ENCODE data around the gene REEP1.
A peak's percentile ranks its signal among the peaks of the same experiment; 100 is the strongest.
"Not testable (repeated sequence)": the region's sequence is repeated elsewhere in the genome, so short reads cannot be mapped to it uniquely, and the experiment has no call there.

The REEP1 gene

DNA sequence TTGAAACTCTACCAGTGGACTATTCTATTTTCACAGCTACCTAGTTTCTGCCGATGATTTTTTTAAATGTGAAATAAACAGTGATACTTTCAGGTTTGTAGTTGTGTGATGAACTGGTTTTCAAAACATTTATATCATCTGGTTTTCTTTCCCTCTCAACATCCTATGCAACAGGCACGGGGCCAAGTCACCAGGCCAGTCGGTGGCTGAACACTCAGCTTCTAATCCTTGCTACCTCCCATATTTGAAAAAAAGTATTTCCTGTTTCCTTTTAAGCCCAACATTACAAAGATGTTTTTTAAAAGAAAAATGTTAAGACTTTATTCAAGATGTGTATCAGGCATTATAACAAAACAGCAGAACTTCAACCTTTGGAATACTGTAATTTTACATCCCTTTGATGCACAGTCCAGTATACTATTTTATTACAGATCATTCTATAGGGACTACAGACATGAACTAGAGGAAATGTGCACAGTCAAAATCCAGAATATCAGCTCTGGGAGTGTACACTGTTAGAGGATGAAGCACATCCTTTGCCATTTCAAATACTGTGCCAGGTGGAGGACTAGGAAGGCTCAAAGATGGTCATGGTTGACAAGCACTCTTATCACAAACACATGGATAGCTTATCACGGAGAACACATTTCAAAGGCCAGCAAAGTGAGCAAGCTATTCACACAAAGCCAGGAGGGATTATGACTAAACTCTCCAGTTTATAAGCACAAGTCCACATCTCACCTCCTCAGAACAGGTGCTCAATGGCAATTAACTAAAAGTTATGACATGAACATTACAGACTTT lies 123.5 kb downstream of the REEP1 start:
- no peak overlapping the region for H3K4me3 ChIP-seq (ENCODE audit: low read depth, low read length)
- DNase-seq (ENCODE audit: low read depth): no peak

GRCh38 chr2:86213056-86213455 lies 124.4 kb downstream of the REEP1 start:
- H3K4me3 ChIP-seq (ENCODE audit: low read depth, low read length): no peak overlapping the region

DNA sequence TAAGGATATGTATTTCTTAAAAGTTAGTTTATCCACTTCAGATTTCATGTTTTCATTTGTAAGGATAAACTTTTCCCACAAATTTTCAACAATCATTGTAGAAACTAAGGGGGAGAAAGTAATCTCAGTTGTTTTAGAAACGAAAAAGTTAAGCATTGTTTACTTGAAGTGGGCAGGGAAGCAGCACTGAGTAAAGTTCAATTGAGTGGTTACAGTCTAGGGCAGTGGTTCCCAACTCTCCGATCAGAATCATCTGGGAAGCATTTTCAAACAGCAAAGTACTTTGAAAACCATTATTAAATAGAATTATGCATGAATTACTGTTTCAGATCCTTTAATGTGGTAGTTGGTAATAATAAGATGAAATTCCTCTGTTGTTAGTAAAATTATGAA lies 125.6 kb downstream of the REEP1 start:
- DNase-seq (ENCODE audit: low read depth): no peak

More at GRCh38 chr2:86213056-86213455, 124.4 kb downstream of the REEP1 start:
- DNase-seq (ENCODE audit: low read depth): no peak

GRCh38 chr2:86211033-86211795 lies 126.2 kb downstream of the REEP1 start:
- no peak for DNase-seq (ENCODE audit: low read depth)
- no peak overlapping the region for H3K4me3 ChIP-seq (ENCODE audit: low read depth, low read length)

More for the DNA sequence above, 125.6 kb downstream of the REEP1 start:
- no peak overlapping the region for H3K4me3 ChIP-seq (ENCODE audit: low read depth, low read length)

DNA sequence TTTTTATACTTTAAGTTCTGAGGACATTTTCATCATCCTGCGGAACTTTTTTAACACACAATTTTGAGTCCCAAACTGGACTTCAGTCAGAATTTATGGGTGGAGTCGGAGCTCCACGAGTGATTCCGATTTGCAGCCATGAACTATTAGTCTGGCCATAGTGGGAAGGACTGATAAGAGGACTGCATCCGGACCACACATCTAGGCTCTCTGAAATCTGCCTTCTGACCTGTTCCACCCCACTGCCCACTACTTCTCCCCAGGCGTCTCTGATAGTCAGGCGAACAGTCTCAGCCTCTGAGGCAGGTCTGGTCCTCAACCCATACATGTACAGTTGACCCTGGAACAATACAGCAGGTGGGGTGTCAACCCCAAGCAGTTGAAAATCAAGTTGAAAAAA lies 133.0 kb downstream of the REEP1 start:
- no peak overlapping the region for H3K4me3 ChIP-seq (ENCODE audit: low read depth, low read length)
- DNase-seq (ENCODE audit: low read depth): no peak

GRCh38 chr2:86203614-86204013 lies 133.8 kb downstream of the REEP1 start:
- H3K4me3 ChIP-seq (ENCODE audit: low read depth, low read length): no peak overlapping the region
- DNase-seq (ENCODE audit: low read depth): no peak

- no peak for DNase-seq (ENCODE audit: low read depth)
- no peak overlapping the region for H3K4me3 ChIP-seq (ENCODE audit: low read depth, low read length)
These were observed 134.7 kb downstream of the REEP1 start for GRCh38 chr2:86202702-86203101.

DNA sequence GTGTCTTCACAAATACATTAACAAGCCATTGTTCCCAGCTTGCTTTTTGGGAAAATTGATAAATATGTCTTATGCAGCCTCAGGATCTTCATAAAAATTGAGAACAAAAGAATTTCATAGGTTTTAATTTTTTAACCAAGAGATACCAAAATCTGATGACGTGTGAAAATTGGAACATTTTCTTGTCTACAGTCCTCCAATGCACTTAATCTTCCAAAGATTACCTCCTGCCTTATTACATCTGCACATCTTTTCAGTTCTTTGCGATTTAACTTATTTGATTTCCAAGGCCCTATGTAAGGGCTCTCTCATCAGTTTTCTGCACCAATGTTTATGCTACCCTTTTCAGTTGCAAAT lies 135.1 kb downstream of the REEP1 start:
- H3K4me3 ChIP-seq (ENCODE audit: low read depth, low read length): no peak overlapping the region
- DNase-seq (ENCODE audit: low read depth): no peak

DNA sequence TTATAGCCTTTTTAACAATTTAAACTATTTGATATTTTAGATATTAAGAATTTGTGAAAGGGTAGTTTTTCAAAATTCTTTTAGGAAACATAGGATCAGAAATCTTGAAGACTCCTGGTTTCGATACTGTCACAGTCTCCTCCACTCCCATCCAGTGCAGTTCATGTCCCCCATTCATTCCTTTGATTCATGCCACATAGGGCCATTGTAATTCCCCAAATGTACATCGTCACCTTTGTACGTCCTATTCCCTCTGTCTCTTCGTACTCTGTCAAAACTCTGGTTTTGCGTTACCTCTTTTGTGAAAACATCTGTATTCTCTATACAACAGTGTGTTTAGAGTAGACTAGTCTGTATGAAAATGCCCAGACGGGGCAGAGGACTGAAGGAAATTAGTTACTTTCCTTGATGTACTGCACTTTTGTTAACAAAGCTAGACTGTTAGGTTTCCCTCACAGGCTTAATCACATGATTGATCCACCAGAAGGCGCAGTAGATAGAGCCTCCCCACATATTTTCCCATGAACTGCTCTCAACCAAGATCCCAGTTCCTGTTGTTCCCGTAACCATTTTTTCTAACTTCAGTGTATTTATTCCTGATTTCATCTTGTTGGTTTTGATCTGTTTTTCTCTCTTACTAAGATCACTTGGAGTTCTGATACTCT lies 135.6 kb downstream of the REEP1 start:
- DNase-seq (ENCODE audit: low read depth): no peak
- no peak overlapping the region for H3K4me3 ChIP-seq (ENCODE audit: low read depth, low read length)

GRCh38 chr2:86200564-86200963 lies 136.9 kb downstream of the REEP1 start:
- not testable (repeated sequence) for H3K4me3 ChIP-seq (ENCODE audit: low read depth, low read length)

DNA sequence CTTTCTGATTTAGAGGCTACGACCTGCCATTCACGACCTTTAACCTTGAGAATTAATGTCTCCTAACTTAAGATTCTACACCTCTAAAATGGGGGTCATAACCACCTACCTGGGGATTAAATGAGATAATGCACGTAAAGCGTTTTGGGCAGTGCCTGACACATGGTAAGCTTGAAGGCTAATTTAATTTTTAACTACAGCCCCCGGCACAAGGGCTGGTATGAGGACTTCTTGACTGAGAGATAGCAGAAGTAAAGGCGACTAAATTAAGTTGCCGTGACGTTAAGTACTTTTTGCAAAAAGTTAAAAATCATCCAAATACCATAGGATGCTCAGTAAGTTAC lies 137.6 kb downstream of the REEP1 start:
- peak overlapping the region; percentile 78 for H3K4me3 ChIP-seq (ENCODE audit: low read depth, low read length)
- no peak for DNase-seq (ENCODE audit: low read depth)

More at GRCh38 chr2:86200564-86200963, 136.9 kb downstream of the REEP1 start:
- DNase-seq (ENCODE audit: low read depth): not testable (repeated sequence)

GRCh38 chr2:86195808-86196387 lies 141.5 kb downstream of the REEP1 start:
- peak overlapping the region; percentile 98 for H3K4me3 ChIP-seq (ENCODE audit: low read depth, low read length)

DNA sequence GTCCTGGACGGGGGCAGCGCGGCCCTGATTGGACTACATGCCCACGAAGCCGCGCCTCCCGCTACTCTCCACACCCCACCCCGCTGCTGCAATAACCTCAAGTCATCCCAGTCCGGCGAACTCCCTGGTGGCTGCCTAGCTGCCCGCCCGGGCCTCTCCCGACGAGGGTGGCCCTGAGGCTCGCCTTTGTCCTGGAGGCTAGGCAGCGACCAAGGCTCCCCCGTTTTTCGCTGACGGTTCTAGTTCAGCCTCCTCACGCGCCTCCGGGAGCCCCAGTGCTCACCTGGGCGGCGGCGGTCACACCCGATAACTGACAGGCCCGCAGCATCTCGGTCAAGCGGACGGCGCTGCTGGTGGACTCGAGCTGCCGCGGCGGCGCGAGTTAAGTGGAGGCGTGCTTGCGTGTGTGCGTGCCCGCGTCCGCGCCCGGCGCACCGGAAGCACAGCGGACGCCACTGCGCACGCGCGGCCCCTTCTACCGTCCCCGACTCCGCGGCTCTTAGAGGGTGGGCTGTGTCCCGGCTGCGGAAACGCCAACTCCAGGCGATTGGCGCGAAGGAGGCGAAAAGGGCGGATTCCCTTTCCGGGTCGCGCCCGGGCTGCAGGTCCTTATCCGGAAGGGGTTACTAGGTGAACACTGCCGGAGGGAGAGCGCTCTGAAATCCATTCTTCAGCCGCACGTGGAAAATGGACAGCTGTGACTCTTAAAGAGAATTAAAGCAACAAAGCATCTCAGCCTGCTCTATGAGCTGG lies 142.2 kb downstream of the REEP1 start, which contains the start of gene IMMT:
IMMT (minus strand) TSS at position 408 of the 753 bp plus-strand sequence; CDS start at position 328, 80 bp downstream.
- peak within 1 kb of the TSS; percentile 98 for H3K4me3 ChIP-seq (ENCODE audit: low read depth, low read length)
- DNase-seq (ENCODE audit: low read depth): peak; percentile 93

More at GRCh38 chr2:86195808-86196387, 141.5 kb downstream of the REEP1 start:
- no peak for DNase-seq (ENCODE audit: low read depth)

DNA sequence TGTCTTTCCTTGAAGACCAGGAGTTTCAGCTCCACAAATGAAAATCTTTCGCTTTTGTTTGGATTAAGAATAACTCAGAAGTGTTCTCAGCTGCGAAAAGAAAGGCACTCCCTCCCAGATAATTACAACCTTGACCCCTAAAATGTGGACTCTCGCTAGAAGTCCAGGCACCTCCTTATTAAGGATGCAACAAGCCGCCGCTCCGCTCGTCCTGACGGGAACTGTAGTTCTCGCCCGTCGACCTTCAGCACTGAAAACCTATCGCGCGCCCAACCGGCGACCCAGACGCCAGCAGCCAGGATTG lies 142.7 kb downstream of the REEP1 start:
- H3K4me3 ChIP-seq (ENCODE audit: low read depth, low read length): peak overlapping the region; percentile 98
- no peak for DNase-seq (ENCODE audit: low read depth)

DNA sequence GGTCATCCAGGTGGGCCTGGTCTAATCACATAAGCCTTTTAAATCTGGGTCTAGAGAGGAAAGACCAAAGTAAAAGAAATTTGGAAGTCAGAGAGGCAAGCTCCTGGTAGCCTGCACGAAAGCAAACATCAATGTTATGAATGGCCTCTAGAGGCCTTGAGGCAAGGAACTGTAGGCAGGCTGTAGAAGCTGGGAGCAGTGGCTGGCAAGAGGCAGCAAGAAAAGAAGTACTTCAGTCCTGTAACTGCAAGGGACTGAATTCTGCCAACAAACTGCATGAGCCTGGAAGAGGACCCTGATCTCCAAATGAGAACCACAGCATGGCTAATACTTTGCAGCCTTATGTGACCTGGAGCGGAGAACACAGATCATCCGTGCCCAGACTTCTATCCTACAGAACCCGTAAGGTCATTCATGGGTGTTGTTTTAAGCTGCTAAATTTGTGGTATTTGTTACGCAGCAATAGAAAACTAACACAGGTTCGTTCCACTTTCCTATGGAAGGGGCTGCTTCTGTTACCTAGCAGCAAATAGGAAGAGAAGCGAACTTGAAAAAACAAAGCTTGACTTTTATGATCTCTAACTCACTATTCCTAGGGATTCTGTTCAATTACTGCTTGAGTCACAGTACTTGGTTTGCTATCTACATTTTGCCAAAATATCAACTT lies 143.4 kb downstream of the REEP1 start:
- no peak for DNase-seq (ENCODE audit: low read depth)
- peak overlapping the region; percentile 98 for H3K4me3 ChIP-seq (ENCODE audit: low read depth, low read length)

DNA sequence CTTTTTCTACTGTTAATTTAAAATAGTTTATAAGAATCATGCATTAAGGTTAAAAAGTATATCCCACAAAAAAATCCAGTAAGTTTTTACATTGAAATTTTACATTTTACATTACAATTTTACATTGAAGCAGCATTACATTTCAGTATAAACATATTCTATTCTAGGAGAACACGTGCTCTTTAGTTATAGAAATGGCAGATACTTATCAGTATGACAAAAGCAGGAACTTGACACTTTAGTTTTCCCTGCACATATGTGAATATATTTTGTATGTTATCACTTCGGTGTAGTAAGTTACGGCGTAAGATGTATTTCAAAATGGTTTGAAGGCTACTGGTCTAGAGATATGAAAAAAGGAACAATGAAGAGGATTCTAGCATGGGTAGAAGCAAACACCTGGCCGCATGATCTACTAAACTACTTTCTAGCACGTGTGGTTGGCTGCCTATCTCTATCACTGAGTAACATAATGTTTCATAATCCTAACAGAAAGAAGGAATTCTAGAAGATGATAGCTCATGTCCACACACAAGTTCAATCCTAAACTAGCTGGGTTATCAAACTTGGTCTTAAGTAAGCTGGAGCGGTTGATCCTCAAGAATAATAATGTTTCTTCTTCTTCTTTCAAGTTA lies 147.5 kb downstream of the REEP1 start:
- no peak overlapping the region for H3K4me3 ChIP-seq (ENCODE audit: low read depth, low read length)
- DNase-seq (ENCODE audit: low read depth): no peak

DNA sequence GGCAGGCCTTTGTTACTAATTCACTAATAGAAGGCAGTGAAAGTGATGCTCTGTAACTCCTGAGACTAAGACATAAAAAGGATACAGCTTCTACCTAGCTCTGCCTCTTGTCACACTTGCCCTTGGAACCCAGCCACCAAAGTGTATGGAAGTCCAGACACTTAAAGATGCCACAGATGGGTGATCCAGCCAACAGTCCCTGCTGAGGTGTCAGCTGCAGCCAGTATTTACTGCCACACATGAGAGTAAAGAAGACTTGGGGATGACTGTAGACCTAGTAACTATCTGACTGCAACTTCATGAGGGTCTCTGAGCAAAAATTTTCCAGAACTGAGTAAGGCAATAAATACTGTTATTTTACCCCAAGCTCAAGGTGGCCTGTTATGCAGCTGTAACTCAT lies 151.0 kb downstream of the REEP1 start:
- no peak for DNase-seq (ENCODE audit: low read depth)
- H3K4me3 ChIP-seq (ENCODE audit: low read depth, low read length): no peak overlapping the region

- DNase-seq (ENCODE audit: low read depth): no peak
- H3K4me3 ChIP-seq (ENCODE audit: low read depth, low read length): no peak overlapping the region
These were observed 151.8 kb downstream of the REEP1 start for GRCh38 chr2:86185517-86186212.
